ENCODE measurements around the gene PLGRKT. TPM values are rescaled to one million over a fixed set of nuclear protein-coding genes. Genes with fewer than 3 reads are reported as not detected.

PLGRKT gene
- total RNA-seq, 1 experiment from 2014 or later = 22.0 TPM

DNA sequence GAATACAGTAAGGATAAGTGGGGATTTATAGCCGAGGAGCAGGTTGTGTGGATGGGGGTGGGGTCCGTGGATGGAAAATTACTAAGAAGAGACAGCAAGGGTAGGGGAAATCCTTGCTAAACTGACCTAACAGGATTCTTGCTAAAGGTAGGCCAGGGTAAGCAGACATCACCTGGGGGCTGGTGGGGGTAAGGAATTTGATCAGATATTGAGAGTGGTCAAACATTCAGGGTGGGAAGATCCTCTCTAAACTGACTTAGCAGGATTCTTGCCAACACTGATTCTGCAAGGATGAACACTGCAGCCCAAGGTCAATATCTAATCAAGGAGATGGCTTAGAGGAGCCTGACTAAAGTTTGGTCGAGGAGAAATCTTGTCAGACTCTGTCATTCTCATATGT is 2.7 kb upstream of the PLGRKT start:
- H3K4me1 ChIP-seq (replicated peaks; ENCODE audit: insufficient read depth) = peaks cover 25% of the 10 kb centered on the region
- peaks cover 26% of the 10 kb centered on the region; the same call in 1 of the 2 replicates for H3F3A ChIP-seq (ENCODE audit: insufficient read depth, low read depth)
- H3K4me3 ChIP-seq = no peak overlapping the region
- ChIA-PET CTCF (no interaction called here), POLR2A (ENCODE audit: unreplicated experiment) (interaction anchor here (0.6 kb wide), 1 partner anchor 836 kb away, joined by 3 read pairs; no protein-coding TSS in a partner anchor)
- H3K4me2 ChIP-seq = no peak overlapping the region
- H2AFZ ChIP-seq = no peak overlapping the region
- H4K20me1 ChIP-seq (ENCODE audit: insufficient read depth) = no peaks in the 10 kb centered on the region
- no peak for DNase-seq
- no peaks in the 10 kb centered on the region for H3K36me3 ChIP-seq (ENCODE audit: low read depth)
- H3K9me3 ChIP-seq (ENCODE audit: insufficient read depth, low read depth) = no peaks in the 10 kb centered on the region
- BruUV-seq (replicated peaks) = no TSS peak
- H3K27ac ChIP-seq = no peak overlapping the region
- H3K79me2 ChIP-seq (ENCODE audit: low read depth) = no peaks in the 10 kb centered on the region
- no peaks in the 10 kb centered on the region for H3K27me3 ChIP-seq (ENCODE audit: insufficient read depth, low read depth)
- TF ChIP-seq, protein P1, sequence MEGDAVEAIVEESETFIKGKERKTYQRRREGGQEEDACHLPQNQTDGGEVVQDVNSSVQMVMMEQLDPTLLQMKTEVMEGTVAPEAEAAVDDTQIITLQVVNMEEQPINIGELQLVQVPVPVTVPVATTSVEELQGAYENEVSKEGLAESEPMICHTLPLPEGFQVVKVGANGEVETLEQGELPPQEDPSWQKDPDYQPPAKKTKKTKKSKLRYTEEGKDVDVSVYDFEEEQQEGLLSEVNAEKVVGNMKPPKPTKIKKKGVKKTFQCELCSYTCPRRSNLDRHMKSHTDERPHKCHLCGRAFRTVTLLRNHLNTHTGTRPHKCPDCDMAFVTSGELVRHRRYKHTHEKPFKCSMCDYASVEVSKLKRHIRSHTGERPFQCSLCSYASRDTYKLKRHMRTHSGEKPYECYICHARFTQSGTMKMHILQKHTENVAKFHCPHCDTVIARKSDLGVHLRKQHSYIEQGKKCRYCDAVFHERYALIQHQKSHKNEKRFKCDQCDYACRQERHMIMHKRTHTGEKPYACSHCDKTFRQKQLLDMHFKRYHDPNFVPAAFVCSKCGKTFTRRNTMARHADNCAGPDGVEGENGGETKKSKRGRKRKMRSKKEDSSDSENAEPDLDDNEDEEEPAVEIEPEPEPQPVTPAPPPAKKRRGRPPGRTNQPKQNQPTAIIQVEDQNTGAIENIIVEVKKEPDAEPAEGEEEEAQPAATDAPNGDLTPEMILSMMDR (conservative IDR thresholded peaks at IDR 0.05) = no peak
- TF ChIP-seq EZH2 (IDR thresholded peaks at IDR 0.05; ENCODE audit: low read depth) = no peak
- intact Hi-C loops (cut with micrococcal nuclease; ENCODE audit: unreplicated experiment) = no loop called here
- H3K9me2 ChIP-seq (ENCODE audit: insufficient read depth) = no peaks in the 10 kb centered on the region

DNA sequence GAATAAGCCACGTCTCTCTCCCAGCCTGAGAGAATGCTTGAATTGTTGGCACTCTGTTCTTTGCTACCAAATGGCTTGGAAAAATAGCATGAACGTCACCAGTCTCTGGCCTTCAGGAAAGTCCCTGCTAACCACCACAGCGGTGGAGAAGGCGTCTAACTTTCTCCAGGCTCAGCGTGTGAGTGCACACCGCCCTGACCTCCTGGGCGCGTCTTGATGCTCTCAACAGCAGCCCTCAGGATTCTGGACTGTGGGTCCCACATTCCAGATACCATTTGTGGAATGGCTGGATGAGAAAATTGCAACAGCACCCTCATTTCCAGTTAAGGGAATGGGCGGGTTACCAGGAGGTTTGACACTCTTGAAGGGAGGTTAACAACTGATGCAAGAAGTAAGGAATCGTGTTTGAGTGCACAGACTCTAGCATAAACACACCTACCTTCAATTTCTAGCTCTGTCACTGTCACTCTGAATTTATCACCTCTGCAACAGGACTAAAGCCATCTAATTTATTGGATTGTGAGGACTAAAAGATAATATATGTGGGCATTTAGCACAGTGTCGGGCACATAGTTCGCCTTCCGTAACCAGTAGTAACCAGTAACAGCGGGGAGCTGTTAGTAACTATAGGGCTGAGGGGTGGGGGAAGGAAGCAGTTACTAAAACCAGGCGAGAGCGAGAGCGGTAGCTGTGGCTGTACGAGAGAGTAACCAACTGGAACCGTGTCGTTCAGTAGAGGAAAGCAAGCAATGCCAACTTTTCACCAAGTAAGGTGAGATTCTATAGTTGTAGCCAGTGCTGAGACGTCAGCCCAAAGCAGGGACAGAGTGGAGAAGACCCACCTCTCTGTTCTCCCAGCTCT is 807 bp upstream of the PLGRKT start:
- no peak for DNase-seq
- no peaks in the 10 kb centered on the region for H3K9me2 ChIP-seq (ENCODE audit: insufficient read depth)
- H3K4me1 ChIP-seq (replicated peaks; ENCODE audit: insufficient read depth) = peaks cover 24% of the 10 kb centered on the region
- ChIA-PET CTCF (no interaction called here), POLR2A (ENCODE audit: unreplicated experiment) (interaction anchor here (0.9 kb wide), 1 partner anchor 252 kb away, joined by 11 read pairs; no protein-coding TSS in a partner anchor)
- H3K9me3 ChIP-seq (ENCODE audit: insufficient read depth, low read depth) = no peaks in the 10 kb centered on the region
- H4K20me1 ChIP-seq (ENCODE audit: insufficient read depth) = no peaks in the 10 kb centered on the region
- H3K27ac ChIP-seq = peak overlapping the region; percentile 84
- peak overlapping the region; percentile 98 for H3K4me2 ChIP-seq
- TF ChIP-seq, protein P1 (conservative IDR thresholded peaks at IDR 0.05) = no peak
- H3K79me2 ChIP-seq (ENCODE audit: low read depth) = no peaks in the 10 kb centered on the region
- intact Hi-C loops (cut with micrococcal nuclease; ENCODE audit: unreplicated experiment) = loop anchor here (5.0 to 10.0 kb wide), 2 partner anchors 454 to 681 kb away; partner anchors contain the start of gene JAK2
- H3K36me3 ChIP-seq (ENCODE audit: low read depth) = no peaks in the 10 kb centered on the region
- peak overlapping the region; percentile 55; the same call in 1 of the 2 replicates for H2AFZ ChIP-seq
- BruUV-seq (replicated peaks) = TSS peak; percentile 92
- peaks cover 28% of the 10 kb centered on the region; the same call in 1 of the 2 replicates for H3F3A ChIP-seq (ENCODE audit: insufficient read depth, low read depth)
- peak overlapping the region; percentile 80 for H3K4me3 ChIP-seq
- H3K27me3 ChIP-seq (ENCODE audit: insufficient read depth, low read depth) = no peaks in the 10 kb centered on the region

DNA sequence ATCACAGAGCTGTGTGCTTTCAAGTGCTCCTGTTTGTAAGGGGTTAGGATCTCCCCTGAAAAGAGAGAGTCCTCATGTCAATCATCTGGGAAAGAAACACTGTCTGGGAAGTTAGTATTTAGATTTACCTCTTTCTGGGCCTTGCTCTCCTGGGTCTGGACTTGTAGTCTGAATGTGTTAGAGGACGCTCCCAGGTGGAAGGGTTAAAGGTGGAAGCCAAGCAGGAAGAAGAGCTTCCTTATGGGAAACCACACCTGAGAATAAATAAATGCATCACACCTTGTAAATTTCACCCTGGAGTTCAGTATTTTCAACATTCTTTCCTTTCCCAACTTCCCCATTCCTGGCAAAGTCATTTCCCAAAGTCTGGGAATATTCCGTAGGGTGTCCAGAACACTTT is 1.3 kb downstream of the PLGRKT start:
- peak in 1 of 2 experiments; percentile 40 for DNase-seq
- Histone ChIP-seq H3K36me3 (ENCODE audit: low read depth) (no peaks in the 10 kb centered on the region), H3K9me3 (ENCODE audit: insufficient read depth, low read depth) (no peaks in the 10 kb centered on the region), H3K27me3 (ENCODE audit: insufficient read depth, low read depth) (no peaks in the 10 kb centered on the region), H3K9me2 (ENCODE audit: insufficient read depth) (no peaks in the 10 kb centered on the region), H3K27ac (peak overlapping the region; percentile 84), H3K4me3 (peak overlapping the region; percentile 80), H4K20me1 (ENCODE audit: insufficient read depth) (no peaks in the 10 kb centered on the region), H3K79me2 (ENCODE audit: low read depth) (no peaks in the 10 kb centered on the region), H2AFZ (peak overlapping the region; percentile 75; the same call in 1 of the 2 replicates), H3F3A (ENCODE audit: insufficient read depth, low read depth) (peaks cover 24% of the 10 kb centered on the region; the same call in 1 of the 2 replicates), H3K4me1 (replicated peaks; ENCODE audit: insufficient read depth) (peaks cover 24% of the 10 kb centered on the region), H3K4me2 (peak overlapping the region; percentile 98)
- intact Hi-C loops (cut with micrococcal nuclease; ENCODE audit: unreplicated experiment) = loop anchor here (2.0 to 10.0 kb wide), 3 partner anchors 154 to 679 kb away; partner anchors contain the start of gene JAK2
- TF ChIP-seq EZH2 (IDR thresholded peaks at IDR 0.05; ENCODE audit: low read depth) = no peak
- TF ChIP-seq, protein P1 (conservative IDR thresholded peaks at IDR 0.05) = no peak
- no TSS peak for BruUV-seq (replicated peaks)
- ChIA-PET POLR2A (ENCODE audit: unreplicated experiment) (interaction anchor here (0.7 to 1.1 kb wide), 2 partner anchors 32 to 452 kb away, joined by 5 to 6 read pairs; partner anchors contain the start of gene JAK2), CTCF (interaction anchor here (0.6 kb wide), 1 partner anchor 14 kb away, joined by 3 read pairs; no protein-coding TSS in a partner anchor)

All from PC-9 (cell line).